ENCODE results near the gene SDHB.

The SDHB gene

DNA sequence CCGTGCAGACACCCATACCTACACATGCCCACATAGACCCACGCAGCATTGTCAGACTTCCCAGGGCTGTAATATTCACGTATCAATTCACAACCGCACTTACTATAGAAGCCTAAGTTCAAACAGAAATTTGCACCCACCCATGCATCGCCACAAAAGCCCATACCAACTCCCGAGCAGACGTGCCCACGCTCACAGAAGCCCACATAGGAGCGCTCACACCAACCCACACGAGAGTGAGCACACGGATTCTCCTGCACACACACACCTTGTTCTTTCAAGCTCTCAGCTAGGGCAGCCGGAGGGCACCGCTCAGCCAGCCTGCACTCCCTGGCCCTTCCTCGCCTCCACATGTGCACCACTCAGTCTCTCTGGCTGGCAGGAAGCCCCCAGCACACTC, 78.0 kb downstream of the SDHB start:
- Histone ChIP-seq H3K4me3 (ENCODE audit: low read length) (no peak overlapping the region), H3K9ac (ENCODE audit: low read length) (no peak overlapping the region), H4K20me1 (ENCODE audit: insufficient read depth, low read length) (no peaks in the 10 kb centered on the region), H3K36me3 (replicated peaks; ENCODE audit: low read depth, low read length) (no peaks in the 10 kb centered on the region), H2AFZ (ENCODE audit: low read depth, low read length) (no peak overlapping the region), H3K27ac (ENCODE audit: low read length) (no peak overlapping the region), H3K9me3 (ENCODE audit: insufficient read depth, low read length) (no peaks in the 10 kb centered on the region), H3K79me2 (ENCODE audit: low read length) (no peaks in the 10 kb centered on the region), H3K4me1 (ENCODE audit: low read length) (no peaks in the 10 kb centered on the region), H3K27me3 (ENCODE audit: low read depth, low read length) (no peaks in the 10 kb centered on the region), H3K4me2 (ENCODE audit: low read length) (no peak overlapping the region)
- TF ChIP-seq, protein P1, sequence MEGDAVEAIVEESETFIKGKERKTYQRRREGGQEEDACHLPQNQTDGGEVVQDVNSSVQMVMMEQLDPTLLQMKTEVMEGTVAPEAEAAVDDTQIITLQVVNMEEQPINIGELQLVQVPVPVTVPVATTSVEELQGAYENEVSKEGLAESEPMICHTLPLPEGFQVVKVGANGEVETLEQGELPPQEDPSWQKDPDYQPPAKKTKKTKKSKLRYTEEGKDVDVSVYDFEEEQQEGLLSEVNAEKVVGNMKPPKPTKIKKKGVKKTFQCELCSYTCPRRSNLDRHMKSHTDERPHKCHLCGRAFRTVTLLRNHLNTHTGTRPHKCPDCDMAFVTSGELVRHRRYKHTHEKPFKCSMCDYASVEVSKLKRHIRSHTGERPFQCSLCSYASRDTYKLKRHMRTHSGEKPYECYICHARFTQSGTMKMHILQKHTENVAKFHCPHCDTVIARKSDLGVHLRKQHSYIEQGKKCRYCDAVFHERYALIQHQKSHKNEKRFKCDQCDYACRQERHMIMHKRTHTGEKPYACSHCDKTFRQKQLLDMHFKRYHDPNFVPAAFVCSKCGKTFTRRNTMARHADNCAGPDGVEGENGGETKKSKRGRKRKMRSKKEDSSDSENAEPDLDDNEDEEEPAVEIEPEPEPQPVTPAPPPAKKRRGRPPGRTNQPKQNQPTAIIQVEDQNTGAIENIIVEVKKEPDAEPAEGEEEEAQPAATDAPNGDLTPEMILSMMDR (IDR thresholded peaks at IDR 0.05; ENCODE audit: low read depth, low read length), result no peak
- no peak for TF ChIP-seq EZH2phosphoT487 (IDR thresholded peaks at IDR 0.05; ENCODE audit: low read depth)

DNA sequence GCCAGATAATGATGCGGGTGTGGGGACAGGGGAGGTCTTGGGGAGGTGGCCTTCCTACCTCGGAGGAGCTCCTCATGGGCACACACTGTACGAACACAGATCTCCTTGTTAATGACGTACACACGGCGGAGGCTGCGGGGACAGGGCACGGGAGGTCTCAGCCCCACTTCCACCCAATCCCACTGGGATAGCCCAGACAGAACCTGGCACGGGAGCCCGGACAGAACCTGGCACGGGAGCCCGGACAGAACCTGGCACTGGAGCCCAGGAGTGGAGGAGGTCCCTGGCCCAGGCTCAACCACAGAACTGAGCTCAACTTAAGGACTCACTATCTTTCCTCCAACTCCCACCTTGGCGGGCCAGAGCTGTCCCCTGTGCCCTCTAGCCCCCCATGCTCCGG, 78.6 kb downstream of the SDHB start:
- TF ChIP-seq, protein P1 (IDR thresholded peaks at IDR 0.05; ENCODE audit: low read depth, low read length), result no peak
- no peak for TF ChIP-seq EZH2phosphoT487 (IDR thresholded peaks at IDR 0.05; ENCODE audit: low read depth)
- Histone ChIP-seq H3K27ac (ENCODE audit: low read length) (no peak overlapping the region), H3K27me3 (ENCODE audit: low read depth, low read length) (no peaks in the 10 kb centered on the region), H3K4me3 (ENCODE audit: low read length) (no peak overlapping the region), H3K9me3 (ENCODE audit: insufficient read depth, low read length) (no peaks in the 10 kb centered on the region), H3K36me3 (replicated peaks; ENCODE audit: low read depth, low read length) (no peaks in the 10 kb centered on the region), H3K4me1 (ENCODE audit: low read length) (no peaks in the 10 kb centered on the region), H3K79me2 (ENCODE audit: low read length) (no peaks in the 10 kb centered on the region), H4K20me1 (ENCODE audit: insufficient read depth, low read length) (no peaks in the 10 kb centered on the region), H2AFZ (ENCODE audit: low read depth, low read length) (no peak overlapping the region), H3K9ac (ENCODE audit: low read length) (no peak overlapping the region), H3K4me2 (ENCODE audit: low read length) (no peak overlapping the region)

DNA sequence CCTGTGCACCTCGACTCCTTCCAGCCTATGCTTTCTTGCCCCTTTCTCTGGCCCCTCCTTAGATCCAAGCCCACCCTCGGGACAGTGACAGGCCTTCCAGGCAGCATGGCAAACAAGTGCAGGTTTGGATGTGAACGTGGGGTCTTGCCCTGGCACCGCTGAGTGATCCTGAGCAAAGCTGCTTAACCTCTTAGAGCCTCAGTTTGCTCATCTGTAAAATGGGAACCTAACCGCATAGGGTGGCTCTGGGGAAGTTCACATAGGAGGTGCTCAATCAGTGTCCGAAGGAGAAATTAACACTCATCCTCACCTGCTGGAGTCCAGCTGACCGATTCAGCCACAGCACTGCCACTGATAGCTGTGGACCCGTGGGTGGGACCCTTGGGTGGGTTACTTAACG, 80.6 kb downstream of the SDHB start:
- no peak for TF ChIP-seq EZH2phosphoT487 (IDR thresholded peaks at IDR 0.05; ENCODE audit: low read depth)
- TF ChIP-seq, protein P1 (IDR thresholded peaks at IDR 0.05; ENCODE audit: low read depth, low read length), result no peak
- H3K27ac ChIP-seq (ENCODE audit: low read length), result no peak overlapping the region
- no peaks in the 10 kb centered on the region for H3K79me2 ChIP-seq (ENCODE audit: low read length)
- no peak overlapping the region for H3K4me2 ChIP-seq (ENCODE audit: low read length)
- no peaks in the 10 kb centered on the region for H4K20me1 ChIP-seq (ENCODE audit: insufficient read depth, low read length)
- no peak overlapping the region for H3K9ac ChIP-seq (ENCODE audit: low read length)
- no peaks in the 10 kb centered on the region for H3K4me1 ChIP-seq (ENCODE audit: low read length)
- no peaks in the 10 kb centered on the region for H3K36me3 ChIP-seq (replicated peaks; ENCODE audit: low read depth, low read length)
- H2AFZ ChIP-seq (ENCODE audit: low read depth, low read length), result no peak overlapping the region
- H3K9me3 ChIP-seq (ENCODE audit: insufficient read depth, low read length), result no peaks in the 10 kb centered on the region
- H3K4me3 ChIP-seq (ENCODE audit: low read length), result no peak overlapping the region
- no peaks in the 10 kb centered on the region for H3K27me3 ChIP-seq (ENCODE audit: low read depth, low read length)

DNA sequence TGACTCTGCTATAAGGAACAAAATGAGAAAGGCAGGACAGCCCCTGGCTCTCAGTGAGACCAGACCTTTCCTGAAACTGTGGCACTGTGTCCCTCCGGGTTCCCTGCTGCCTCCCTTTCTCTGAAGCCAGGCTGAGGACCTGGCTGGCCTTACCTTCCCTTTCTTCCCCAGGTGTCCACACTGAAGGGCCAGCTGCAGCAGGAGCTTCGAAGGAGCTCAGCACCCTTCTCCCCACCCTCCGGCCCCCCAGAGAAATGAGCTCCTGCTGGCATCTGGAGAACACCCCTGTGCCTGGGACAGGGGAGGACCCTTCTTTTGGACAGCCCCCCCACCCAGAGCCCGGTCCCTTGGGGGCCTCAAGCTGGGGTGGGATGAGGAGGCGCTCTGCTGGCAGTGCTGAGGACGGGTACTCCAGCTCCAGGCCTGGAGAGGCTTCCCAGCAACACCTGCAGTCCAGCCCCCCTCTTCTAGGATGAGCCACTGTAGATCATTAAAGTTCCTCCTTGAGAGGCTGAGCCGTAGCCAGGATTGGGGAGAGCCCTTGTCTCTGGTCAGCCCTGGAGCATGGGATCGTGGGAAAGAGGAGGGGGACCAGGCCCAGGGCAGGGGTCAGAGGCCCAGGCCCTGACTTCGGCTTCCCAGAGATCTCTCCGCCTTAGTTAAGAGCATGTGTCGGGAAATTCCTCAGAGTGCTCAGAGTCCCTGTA, 81.5 kb downstream of the SDHB start:
- Histone ChIP-seq H4K20me1 (ENCODE audit: insufficient read depth, low read length) (no peaks in the 10 kb centered on the region), H3K27ac (ENCODE audit: low read length) (no peak overlapping the region), H3K9ac (ENCODE audit: low read length) (no peak overlapping the region), H3K9me3 (ENCODE audit: insufficient read depth, low read length) (no peaks in the 10 kb centered on the region), H3K27me3 (ENCODE audit: low read depth, low read length) (no peaks in the 10 kb centered on the region), H3K4me1 (ENCODE audit: low read length) (no peaks in the 10 kb centered on the region), H2AFZ (ENCODE audit: low read depth, low read length) (no peak overlapping the region), H3K36me3 (replicated peaks; ENCODE audit: low read depth, low read length) (no peaks in the 10 kb centered on the region), H3K79me2 (ENCODE audit: low read length) (no peaks in the 10 kb centered on the region), H3K4me3 (ENCODE audit: low read length) (no peak overlapping the region), H3K4me2 (ENCODE audit: low read length) (no peak overlapping the region)
- no peak for TF ChIP-seq EZH2phosphoT487 (IDR thresholded peaks at IDR 0.05; ENCODE audit: low read depth)
- TF ChIP-seq, protein P1 (IDR thresholded peaks at IDR 0.05; ENCODE audit: low read depth, low read length), result no peak

Data from OCI-LY3 (cell line).